Measurements from ENCODE around the gene PKD1L1.

- TF ChIP-seq ZNF274 (IDR thresholded peaks at IDR 0.05; ENCODE audit: low read depth, low read length) (no peak), YY1 (IDR thresholded peaks at IDR 0.05; ENCODE audit: insufficient read depth, insufficient read length) (no peak)
Measured at GRCh38 chr7:47847207-47847606, 101.1 kb downstream of the PKD1L1 start.

Data from NT2/D1 (cell line).